GM21576 (cell line): ENCODE measurements around the gene FCRLB.
"Not testable (repeated sequence)": the region's sequence is repeated elsewhere in the genome, so short reads cannot be mapped to it uniquely, and the experiment has no call there.

ENCODE experiments used
- ATAC-seq: cut with Tn5 transposase; IDR thresholded peaks from one replicate; pipeline ENCODE4 v1.9.1; 2021; ENCODE audit warnings: mild to moderate bottlenecking, moderate library complexity; ENCODE audit not compliant: unreplicated experiment

Gene FCRLB

DNA sequence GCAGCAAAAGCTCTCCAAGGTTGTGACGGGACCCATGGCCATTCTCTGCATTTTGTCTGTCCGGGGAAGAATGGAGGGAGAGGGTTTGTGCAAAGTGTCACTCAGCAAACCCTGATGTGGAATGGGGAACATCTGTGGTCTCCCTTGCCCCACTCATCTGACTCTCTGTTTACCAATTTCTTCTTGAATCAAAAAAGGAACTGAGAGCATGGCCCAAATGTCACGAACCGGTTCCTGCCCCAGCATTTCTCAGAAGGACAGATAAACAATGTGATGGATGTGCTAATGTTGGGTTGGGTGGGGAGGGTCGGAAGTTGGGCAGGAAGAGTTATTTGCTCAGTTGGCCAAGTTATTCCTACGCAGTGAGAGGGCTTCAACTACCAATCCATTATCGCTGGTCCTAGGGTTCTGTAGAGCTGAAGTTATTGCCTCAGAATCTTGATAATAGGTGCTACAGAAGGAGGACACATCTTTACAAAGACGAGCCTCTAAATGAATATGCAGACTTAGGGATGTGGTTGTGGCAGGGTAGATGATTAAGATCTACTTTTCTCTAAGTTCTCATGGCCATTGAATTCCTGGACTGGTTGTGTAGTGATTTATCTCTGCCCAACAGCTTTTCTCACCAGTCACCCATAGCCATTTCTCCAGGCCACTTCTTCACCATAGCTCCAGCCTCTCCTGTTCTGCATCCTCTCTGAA, 18.7 kb downstream of the FCRLB start:
- peak; percentile 28 for ATAC-seq

DNA sequence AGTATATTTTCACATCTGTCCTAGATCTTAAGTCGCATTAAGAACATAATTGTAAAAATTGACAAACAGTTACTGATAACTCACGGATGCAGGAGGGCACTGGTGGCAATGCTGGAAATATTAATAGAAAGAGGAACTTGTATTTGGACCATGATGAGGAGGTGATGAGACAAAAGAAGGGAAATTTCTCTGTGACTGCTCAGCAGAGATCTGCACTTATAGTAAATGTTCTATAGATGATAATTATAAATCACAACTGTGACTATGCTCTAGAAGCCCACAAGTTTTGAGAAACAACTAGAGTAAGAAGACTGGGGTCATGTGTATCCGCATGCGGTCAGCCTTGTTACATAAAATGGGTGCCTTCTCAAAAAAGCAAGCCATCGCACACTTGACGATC, 19.6 kb downstream of the FCRLB start:
- ATAC-seq = no peak

DNA sequence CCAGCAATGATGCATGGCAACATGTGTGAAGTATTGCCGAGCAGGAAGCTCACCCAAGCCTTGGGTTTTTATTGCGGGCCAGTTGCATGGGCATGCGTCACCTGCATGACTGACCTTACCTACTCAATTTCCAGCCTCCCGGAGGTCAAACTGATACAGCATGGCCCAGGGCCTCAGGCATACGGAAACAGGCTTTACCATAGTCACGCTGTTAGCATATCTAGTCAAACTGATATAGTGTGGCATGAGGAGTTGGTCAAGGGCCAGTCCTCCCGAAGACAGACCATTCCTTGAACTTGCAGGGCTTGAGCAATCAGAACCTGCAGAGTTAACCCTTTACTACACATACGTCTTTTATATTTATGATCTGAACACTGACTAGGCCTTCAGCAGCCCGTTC, 21.9 kb downstream of the FCRLB start:
- no peak for ATAC-seq

DNA sequence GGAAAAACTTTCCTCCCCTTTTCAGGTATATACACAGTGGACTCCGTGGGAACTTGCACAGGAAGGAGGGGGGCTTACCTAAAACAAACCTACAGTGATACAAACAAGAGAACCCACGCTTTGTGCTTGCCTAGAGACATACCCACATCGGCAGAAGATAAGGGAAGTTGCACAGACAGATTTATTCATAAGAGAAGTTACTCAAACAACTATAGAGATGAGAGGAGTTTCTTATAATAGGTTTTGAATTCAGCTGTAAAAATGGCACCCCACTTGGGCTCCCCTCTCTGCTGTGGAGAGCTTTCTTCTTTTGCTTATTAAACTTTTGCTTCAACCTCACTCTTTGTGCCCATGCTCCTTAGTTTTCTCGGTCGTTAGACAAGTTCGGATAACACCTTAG, 26.5 kb downstream of the FCRLB start:
- no peak for ATAC-seq

DNA sequence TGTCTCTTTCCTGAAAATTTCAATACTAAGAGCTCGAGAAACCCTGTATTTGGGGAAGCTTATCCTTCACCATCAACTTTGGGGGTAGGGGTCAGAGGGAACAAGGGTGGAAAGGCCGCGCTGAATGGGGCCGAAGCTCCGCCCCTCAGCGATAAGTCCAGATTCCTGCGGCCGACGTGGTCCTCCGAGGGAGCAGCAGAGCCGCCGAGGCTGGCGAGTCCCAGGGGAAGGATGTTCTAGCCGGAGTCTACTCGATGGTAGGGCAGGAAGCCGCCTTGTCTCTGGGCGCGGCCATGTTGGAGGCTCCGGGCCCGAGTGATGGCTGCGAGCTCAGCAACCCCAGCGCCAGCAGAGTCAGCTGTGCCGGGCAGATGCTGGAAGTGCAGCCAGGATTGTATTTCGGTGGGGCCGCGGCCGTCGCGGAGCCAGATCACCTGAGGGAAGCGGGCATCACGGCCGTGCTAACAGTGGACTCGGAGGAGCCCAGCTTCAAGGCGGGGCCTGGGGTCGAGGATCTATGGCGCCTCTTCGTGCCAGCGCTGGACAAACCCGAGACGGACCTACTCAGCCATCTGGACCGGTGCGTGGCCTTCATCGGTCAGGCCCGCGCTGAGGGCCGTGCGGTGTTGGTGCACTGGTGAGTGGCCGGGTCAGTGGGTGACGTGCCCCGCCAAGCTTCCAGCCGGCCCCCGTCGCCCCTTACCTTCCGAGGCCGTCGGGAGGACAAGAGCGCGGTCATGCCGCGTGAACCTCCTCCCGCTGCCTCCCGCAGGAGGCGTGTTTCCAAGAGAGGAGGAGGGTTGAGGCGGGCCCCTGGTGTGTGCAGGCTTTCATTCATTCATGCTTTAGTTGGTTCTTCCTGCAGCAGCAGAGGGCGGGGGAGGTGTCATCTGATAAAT, 28.4 kb downstream of the FCRLB start, which contains the start of gene DUSP12:
Gene DUSP12, plus strand, starts transcription at position 278 of the 899 bp plus-strand sequence. Its CDS starts 16 bp downstream, at position 294.
- peak; percentile 93 for ATAC-seq

DNA sequence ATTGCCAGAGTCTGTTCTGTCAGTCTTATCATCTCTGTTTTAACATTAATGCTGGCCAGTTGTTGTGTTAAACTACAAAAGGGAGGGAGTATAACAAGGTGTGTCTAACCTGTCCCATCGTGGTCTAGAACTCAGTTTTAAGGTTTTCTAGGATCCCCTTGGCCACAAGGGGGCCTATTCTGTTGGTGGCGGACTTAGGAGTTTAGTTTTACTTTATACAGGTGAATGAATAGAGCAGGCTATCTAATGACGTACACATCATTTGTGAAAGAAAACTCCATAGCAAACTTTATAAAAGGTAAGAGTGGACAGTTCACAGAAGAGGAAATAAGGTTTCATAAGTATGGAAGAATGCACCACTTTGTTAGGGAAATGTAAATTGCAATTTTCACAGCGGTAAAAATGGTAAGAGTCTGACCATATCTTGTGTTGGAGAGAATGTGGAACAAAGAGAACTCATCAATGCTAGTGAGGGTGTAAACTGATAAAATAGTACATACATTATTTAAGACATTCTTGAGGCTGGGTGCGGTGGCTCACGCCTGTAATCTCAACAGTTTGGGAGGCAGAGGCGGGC, 42.3 kb downstream of the FCRLB start:
- no peak for ATAC-seq

DNA sequence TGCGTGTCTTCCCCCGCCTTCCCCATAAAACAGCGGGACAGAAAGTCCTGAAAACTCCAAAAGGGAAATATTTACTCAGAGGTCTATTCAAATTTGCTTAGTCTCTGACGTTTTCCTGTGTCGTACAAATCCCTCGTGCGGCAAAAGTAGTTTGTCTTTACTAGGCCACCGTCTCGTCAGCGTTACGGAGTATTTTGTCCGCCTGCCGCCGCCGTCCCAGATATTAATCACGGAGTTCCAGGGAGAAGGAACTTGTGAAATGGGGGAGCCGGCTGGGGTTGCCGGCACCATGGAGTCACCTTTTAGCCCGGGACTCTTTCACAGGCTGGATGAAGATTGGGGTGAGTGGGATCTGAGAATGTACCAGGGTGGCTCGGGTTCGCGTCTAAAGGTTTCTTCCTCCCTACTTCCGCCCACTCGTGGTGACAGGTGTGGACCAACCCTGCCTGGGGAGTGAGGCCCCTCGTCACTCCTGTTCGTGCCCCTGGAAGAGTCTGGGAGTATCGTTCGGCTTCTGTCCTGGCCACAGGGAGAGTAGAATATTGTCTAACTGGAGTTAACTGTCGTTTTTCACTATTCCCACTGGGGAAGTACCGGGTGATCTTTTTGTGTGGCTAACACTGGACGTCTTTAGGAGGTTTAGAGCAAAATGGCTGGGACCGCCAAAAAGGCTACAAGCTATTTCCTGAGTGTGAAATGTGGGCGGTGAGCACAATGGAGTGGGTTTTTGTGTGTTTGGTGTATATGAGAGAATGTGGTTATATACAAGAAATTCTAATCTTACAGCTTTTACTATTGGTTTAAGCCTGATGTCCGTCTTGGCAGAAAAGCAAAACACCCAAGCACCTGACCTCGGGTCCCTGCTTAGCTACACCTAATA, 45.0 kb downstream of the FCRLB start, which contains the start of gene ATF6:
Gene ATF6, plus strand, starts transcription at position 219 of the 880 bp plus-strand sequence. Its CDS starts 41 bp downstream, at position 260.
- peak; percentile 55 for ATAC-seq

DNA sequence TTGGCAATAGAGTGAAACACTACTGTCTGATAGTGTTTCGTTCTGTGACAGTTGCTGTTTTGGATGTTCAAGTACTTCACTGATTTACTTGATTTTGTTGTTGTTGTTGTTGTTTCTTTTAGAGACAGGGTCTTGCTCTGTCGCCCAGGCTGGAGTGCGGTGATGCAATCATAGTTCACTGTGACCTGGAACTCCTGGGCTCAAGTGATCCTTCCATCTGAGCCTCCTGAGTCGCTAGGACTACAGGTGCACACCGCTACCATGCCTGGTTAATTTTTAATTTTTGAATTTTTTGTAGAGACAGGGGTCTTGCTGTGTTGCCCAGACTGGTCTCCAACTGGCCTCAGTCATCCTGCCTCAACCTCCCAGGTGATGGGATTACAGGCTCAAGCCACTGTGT, 47.1 kb downstream of the FCRLB start:
- no peak for ATAC-seq

DNA sequence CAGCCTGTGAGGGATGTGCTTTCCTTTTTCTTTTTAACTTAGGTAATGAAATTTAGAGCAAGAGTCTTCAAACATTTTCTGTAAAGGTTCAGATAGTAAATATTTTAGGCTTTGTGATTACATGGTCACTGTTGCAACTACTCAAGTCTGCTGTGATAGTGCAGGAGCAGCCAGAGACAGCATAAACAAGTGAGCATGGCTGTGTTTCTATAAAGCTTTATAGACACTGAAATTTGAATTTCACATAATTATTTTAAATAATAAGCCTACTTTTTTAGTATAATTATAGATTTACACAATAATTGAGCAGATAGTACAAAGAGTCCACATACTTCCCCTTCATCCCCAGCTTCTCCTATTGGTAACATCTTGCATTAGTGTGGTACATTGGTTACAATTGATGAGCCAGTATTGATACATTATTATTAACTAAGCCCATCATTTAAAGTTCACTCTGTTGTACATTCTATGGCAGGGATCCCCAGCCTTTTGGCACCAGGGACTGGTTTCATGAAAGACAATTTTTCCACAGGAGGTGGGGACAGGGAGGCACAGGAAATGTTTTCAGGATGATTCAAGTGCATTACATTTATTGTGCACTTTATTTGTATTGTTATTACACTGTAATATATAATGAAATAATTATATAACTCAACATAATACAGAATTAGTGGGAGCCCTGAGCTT, 47.8 kb downstream of the FCRLB start:
- ATAC-seq = no peak

DNA sequence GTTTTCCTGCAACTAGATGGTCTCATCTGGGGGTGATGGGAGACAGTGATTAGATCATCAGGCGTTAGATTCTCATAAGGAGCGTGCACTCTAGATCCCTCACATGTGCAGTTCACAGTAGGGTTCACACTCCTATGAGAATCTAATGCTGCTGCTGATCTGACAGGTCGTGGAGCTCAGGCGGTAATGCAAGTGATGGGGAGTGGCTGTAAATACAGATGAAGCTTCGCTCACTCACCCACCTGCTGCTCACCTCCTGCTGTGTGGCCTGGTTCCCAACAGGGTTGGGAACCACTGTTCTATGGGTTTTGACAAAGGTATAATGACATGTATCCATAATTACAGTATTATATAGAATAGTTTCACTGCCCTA, 48.3 kb downstream of the FCRLB start:
- not testable (repeated sequence) for ATAC-seq

DNA sequence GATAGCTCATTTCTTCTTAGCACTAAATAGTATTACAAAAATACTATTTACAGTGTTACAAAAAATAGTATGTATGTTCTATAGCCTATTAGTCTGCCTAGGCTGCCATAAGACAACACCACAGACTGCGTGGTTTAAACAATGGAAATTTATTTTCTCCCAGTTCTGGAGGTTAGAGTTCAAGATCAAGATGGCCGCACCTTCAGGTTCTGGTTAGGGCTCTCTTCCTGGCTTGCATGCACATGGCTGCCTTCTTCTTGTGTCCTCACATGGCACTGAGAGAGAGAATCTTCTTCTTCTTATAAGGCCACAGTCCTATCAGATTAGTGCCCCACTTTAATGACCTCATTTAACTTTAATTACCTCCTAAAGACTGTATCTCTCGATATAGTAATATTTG, 48.9 kb downstream of the FCRLB start:
- no peak for ATAC-seq

DNA sequence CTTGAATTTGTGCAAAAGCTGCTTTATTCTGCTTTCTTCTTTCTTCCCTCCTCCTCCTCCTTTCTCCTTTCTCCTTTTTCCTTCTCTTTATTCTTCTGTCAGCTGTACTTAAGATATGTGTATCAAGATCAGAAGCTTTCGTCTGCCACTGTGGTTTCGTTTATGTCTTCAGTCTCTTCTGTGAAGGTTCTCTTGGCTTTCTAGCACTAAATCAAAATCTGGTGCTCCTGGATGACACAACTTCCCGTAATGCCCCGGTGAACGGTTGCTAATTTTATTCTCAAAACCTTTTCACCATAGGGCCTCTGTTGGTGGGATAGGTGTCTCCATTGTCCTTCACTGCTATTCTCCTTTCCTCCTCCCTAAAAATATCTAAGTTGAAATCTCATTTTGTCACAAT, 49.8 kb downstream of the FCRLB start:
- no peak for ATAC-seq

DNA sequence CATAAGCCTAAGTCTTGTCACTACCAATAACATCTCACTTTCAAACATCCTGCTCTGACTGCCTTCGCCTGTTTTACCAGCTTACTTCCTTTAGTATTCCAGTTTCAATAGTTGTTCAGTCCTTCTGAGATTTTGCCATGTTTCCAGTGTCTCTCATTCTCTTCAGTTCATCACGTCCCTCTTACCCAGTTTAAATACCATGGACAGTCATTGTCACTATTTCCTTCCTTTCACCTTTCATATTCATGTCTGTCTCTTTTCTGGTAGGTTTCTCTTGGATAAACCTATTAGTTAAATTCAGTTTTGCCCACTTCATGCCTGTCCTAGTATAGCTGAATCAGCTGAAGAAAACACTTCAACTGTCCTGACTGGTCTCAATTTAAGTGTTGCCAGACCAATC, 50.6 kb downstream of the FCRLB start:
- no peak for ATAC-seq

DNA sequence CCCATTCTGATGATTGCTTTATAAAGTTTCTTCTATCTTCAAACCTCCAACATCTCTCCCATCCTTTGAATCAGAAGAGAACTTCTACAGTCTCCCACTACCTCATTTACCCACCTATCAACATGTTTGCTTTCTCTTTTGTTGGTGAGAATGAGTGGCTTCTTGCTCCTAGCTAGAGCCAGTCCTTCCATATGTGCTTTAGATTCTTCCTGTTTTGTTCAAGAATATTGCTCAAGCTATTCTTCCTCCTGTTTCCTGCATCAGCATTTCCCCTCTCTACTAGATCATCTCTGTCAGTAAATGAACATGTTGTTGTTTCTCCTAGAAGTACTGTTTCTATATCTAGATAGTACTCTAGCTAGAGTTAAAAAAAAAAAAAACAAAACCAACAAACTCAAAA, 51.1 kb downstream of the FCRLB start:
- no peak for ATAC-seq

DNA sequence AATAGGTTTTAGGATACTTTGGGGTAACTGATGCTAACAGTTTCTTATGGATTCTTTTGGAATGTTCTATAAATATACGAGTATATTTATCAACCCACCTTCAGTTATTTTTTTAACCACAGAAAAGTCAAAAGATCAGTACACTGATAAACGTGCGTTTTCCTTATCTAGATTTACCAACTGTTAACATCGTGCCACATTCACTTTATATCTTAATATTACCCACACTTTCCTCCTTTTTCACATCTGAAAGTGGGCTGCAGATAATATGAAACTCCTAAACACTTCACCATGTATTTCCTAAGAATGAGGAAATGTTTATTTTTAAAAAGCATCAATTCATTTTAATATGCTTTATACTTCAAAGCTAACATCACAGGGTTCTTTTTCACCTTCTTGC, 52.4 kb downstream of the FCRLB start:
- ATAC-seq = no peak

DNA sequence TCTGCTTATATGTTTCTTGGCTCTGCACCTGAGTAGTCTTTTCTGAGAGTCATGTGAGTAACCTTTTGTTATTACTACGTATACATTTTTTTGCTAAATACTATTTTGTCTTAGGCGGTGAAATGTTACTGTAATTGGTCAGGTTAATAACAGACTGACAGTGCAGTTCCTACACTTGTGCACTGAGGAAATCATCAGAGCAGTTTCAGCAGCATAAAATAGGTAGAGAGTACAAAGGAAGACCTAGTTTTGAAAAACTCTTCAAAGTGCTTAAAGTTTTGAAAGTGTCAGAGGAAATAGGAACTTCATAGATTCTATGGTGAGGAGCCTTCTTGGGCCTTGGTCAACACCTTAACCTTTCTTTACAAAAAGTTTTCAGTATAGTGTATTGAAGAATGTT, 55.9 kb downstream of the FCRLB start:
- ATAC-seq = no peak
